Measurements from ENCODE around the gene HGFAC. TPM values are rescaled to one million over a fixed set of nuclear protein-coding genes. Genes with fewer than 3 reads are reported as not detected.

Gene HGFAC
- total and polyA plus RNA-seq, 10 of the 15 experiments (the other 5 are each of a cell fraction or from before 2014, with no cell fraction given) = 0.38 TPM; not detected in 9

- in situ Hi-C loops (cut with MboI) = no loop called here
- Histone ChIP-seq H3K9me3 (replicated peaks; ENCODE audit: control insufficient read depth, insufficient read depth, low read length) (no peaks in the 10 kb centered on the region), H3K36me3 (ENCODE audit: control insufficient read depth in 2 of 2, insufficient read depth in 2 of 2, low read length in 1 of 2) (no peaks in the 10 kb centered on the region), H2AFZ (ENCODE audit: control insufficient read depth, low read depth, low read length) (no peak overlapping the region), H3K27ac (ENCODE audit: control insufficient read depth, insufficient read depth) (no peak overlapping the region), H3K9ac (ENCODE audit: control insufficient read depth, insufficient read depth, low read length) (no peak overlapping the region), H3K27me3 (replicated peaks in 1 of 2; ENCODE audit: control insufficient read depth in 2 of 2, insufficient read depth in 2 of 2, low read length in 1 of 2) (no peaks in the 10 kb centered on the region), H4K20me1 (ENCODE audit: control insufficient read depth, insufficient read depth) (no peaks in the 10 kb centered on the region), H3K4me3 (no peak overlapping the region), H3K4me1 (ENCODE audit: control insufficient read depth, insufficient read depth, low read length) (no peaks in the 10 kb centered on the region), H3K4me2 (ENCODE audit: control insufficient read depth, insufficient read depth) (no peak overlapping the region), H3K79me2 (ENCODE audit: control insufficient read depth, insufficient read depth, low read length) (no peaks in the 10 kb centered on the region)
- ChIA-PET RAD21 (ENCODE audit: unreplicated experiment) (interaction anchor here (0.6 kb wide), 1 partner anchor 117 kb away, joined by 6 read pairs; no protein-coding TSS in a partner anchor), SMC1A (ENCODE audit: uncharacterized antibody, unreplicated experiment) (interaction anchor here (2.1 kb wide), 1 partner anchor 90 kb away, joined by 8 read pairs; no protein-coding TSS in a partner anchor), POLR2A (no interaction called here), CTCF (interaction anchor here (0.9 to 2.0 kb wide), 3 partner anchors 8 to 88 kb away, joined by 3 to 8 read pairs (median 3); no protein-coding TSS in a partner anchor)
- DNase-seq (ENCODE audit: low read depth, low spot score) (no peak), ATAC-seq (no peak; the same call in 2 of the 3 replicates), FAIRE-seq (no peak)
- intact Hi-C loops (cut with micrococcal nuclease; ENCODE audit: unreplicated experiment) = no loop called here
- no TSS peak for BruUV-seq (replicated peaks)
- 69% methylated on average over 16 of the region's 22 CpGs for WGBS (ENCODE audit: insufficient coverage, insufficient replicate concordance, low lambda C conversion rate, missing lambda C conversion rate)
- TF ChIP-seq IRF3 (IDR thresholded peaks at IDR 0.05) (no peak), EP300 (IDR thresholded peaks at IDR 0.05; ENCODE audit: borderline replicate concordance in 1 of 2, control insufficient read depth in 1 of 2, low read depth in 2 of 2, low read length in 2 of 2) (no peak), ZBTB4 (CRISPR knock-in tag; IDR thresholded peaks at IDR 0.05) (no peak), RELB (IDR thresholded peaks at IDR 0.05; ENCODE audit: low read depth) (no peak), ZBED1 (IDR thresholded peaks at IDR 0.05; ENCODE audit: borderline replicate concordance) (no peak), NFXL1 (IDR thresholded peaks at IDR 0.05; ENCODE audit: borderline replicate concordance) (no peak), CBX5 (IDR thresholded peaks at IDR 0.05; ENCODE audit: low read depth) (no peak), TCF3 (IDR thresholded peaks at IDR 0.05; ENCODE audit: borderline replicate concordance, insufficient read depth, low read depth, low read length) (no peak), ZNF217 (IDR thresholded peaks at IDR 0.05) (no peak), PAX5 (IDR thresholded peaks at IDR 0.05; ENCODE audit: borderline replicate concordance, low read depth, low read length) (no peak), ZNF24 (IDR thresholded peaks at IDR 0.05) (no peak), BCL11A (IDR thresholded peaks at IDR 0.05; ENCODE audit: low read depth, low read length) (no peak), LARP7 (IDR thresholded peaks at IDR 0.05) (no peak), STAT3 (IDR thresholded peaks at IDR 0.05; ENCODE audit: low read depth, low read length) (no peak), FOS (IDR thresholded peaks at IDR 0.05; ENCODE audit: borderline replicate concordance, extremely low read depth, insufficient read length) (no peak)
Observed at GRCh38 chr4:3436048-3436797, 5.5 kb upstream of the HGFAC start.

Data from GM12878 (cell line).